HepG2 (cell line): Measurements from ENCODE around the gene JAGN1. TPM values are rescaled to one million over a fixed set of nuclear protein-coding genes. Genes with fewer than 3 reads are reported as not detected.

Source experiments
- FOXP1 ChIP-seq, 2 experiments: fragments of 450-650 bp in 1 of 2; IDR thresholded peaks; 2 replicates each; pipeline ENCODE4 v1.6.1; 2017 to 2018; ENCODE audit warnings: antibody characterized with exemption in 1 of 2
- JUN ChIP-seq: sonication (generic); formaldehyde crosslinking; IDR thresholded peaks from 2 replicates; pipeline ENCODE4 v1.4.0; 2020; ENCODE audit warnings: mild to moderate bottlenecking, missing genetic modification reagents
- KDM3A ChIP-seq: IDR thresholded peaks from 2 replicates; pipeline ENCODE4 v1.6.1; 2018; ENCODE audit warnings: low read depth, missing compliant biosample characterization
- KLF12 ChIP-seq: sonication (generic); formaldehyde crosslinking; IDR thresholded peaks from 2 replicates; pipeline ENCODE4 v1.4.0; 2020; ENCODE audit warnings: missing genetic modification reagents, borderline replicate concordance
- KLF13 ChIP-seq: sonication (generic); formaldehyde crosslinking; IDR thresholded peaks from 2 replicates; pipeline ENCODE4 v1.4.0; 2020; ENCODE audit warnings: mild to moderate bottlenecking, missing genetic modification reagents
- NCOA1 ChIP-seq: sonication (generic); formaldehyde crosslinking; IDR thresholded peaks from 2 replicates; pipeline ENCODE4 v1.9.0; 2021; ENCODE audit warnings: missing genetic modification reagents
- SAFB2 ChIP-seq: sonication (generic); formaldehyde crosslinking; IDR thresholded peaks from 2 replicates; pipeline ENCODE4 v1.5.1; 2020; ENCODE audit warnings: missing genetic modification reagents, low read depth, mild to moderate bottlenecking, borderline replicate concordance
- SIN3B ChIP-seq: fragments of 150-350 bp; IDR thresholded peaks from 2 replicates; pipeline ENCODE4 v1.6.1; 2014; ENCODE audit warnings: low read length
- TCF12 ChIP-seq, 2 experiments: fragments of 450-650 bp in 1 of 2; sonication (generic) in 1 of 2; formaldehyde crosslinking in 1 of 2; IDR thresholded peaks; 2 replicates each; pipeline versions ENCODE4 v1.6.1 to v1.8.0; 2017 to 2022; ENCODE audit warnings: antibody characterized with exemption in 1 of 2, mild to moderate bottlenecking in 1 of 2, missing genetic modification reagents in 1 of 2, moderate library complexity in 1 of 2
- ZNF160 ChIP-seq: sonication (generic); formaldehyde crosslinking; IDR thresholded peaks from 2 replicates; pipeline ENCODE4 v1.8.0; 2022; ENCODE audit warnings: mild to moderate bottlenecking, inconsistent platforms, missing genetic modification reagents
- ZNF282 ChIP-seq: fragments of 450-650 bp; IDR thresholded peaks from 2 replicates; pipeline ENCODE4 v1.6.1; 2018; ENCODE audit not compliant: partially characterized antibody
- ZNF317 ChIP-seq: sonication (generic); formaldehyde crosslinking; IDR thresholded peaks from 2 replicates; pipeline ENCODE4 v1.5.0; 2020; ENCODE audit warnings: mild to moderate bottlenecking, missing genetic modification reagents
- ZNF550 ChIP-seq: sonication (generic); formaldehyde crosslinking; IDR thresholded peaks from 2 replicates; pipeline ENCODE4 v1.4.0; 2020; ENCODE audit warnings: mild to moderate bottlenecking, missing genetic modification reagents, borderline replicate concordance
- polyA plus RNA-seq, 8 experiments: library from polyadenylated mRNA; depleted of rRNA in 3 of 8; stranded (reverse) in 7 of 8; unstranded in 1 of 8; fragments of >200 nt; fragmentation: Illumina TruSeq in 4 of 8; extraction: Trizol in 4 of 8; gene quantifications; 2 replicates each; pipeline versions ENCODE4 v1.2.1 to v1.2.3, GENCODE V29; 2011 to 2016; ENCODE audit warnings: low read depth in 4 of 8, missing spikeins in 1 of 8, mixed read lengths in 1 of 8; ENCODE audit not compliant: insufficient read depth in 1 of 8
- total RNA-seq, 5 experiments: library from RNA; depleted of rRNA; stranded (reverse); fragments of >200 nt; fragmentation: Illumina TruSeq; extraction: Trizol; gene quantifications; 2 replicates each; pipeline ENCODE4 v1.2.3, GENCODE V29; 2016; ENCODE audit warnings: low read depth in 1 of 5
- TF ChIP-seq, protein P1 (sequence below): sonication (generic); formaldehyde crosslinking; IDR thresholded peaks from 2 replicates; pipeline ENCODE4 v1.8.1; 2022; ENCODE audit warnings: mild to moderate bottlenecking, missing genetic modification reagents
- TF ChIP-seq, protein P2 (sequence below): sonication (generic); formaldehyde crosslinking; IDR thresholded peaks from 2 replicates; pipeline ENCODE4 v1.5.0; 2020; ENCODE audit warnings: missing genetic modification reagents, mild to moderate bottlenecking, borderline replicate concordance
- TF ChIP-seq, protein P3 (sequence below): sonication (generic); formaldehyde crosslinking; conservative IDR thresholded peaks from 2 replicates; pipeline ENCODE4 v1.4.0; 2020; ENCODE audit warnings: mild to moderate bottlenecking, missing genetic modification reagents, moderate library complexity
- TF ChIP-seq, protein P4 (sequence below): IDR thresholded peaks from 2 replicates; pipeline ENCODE4 v1.6.1; 2016; ENCODE audit warnings: missing compliant biosample characterization, missing genetic modification reagents, borderline replicate concordance
- TF ChIP-seq, protein P5 (sequence below): sonication (generic); formaldehyde crosslinking; IDR thresholded peaks from 2 replicates; pipeline ENCODE4 v1.9.0; 2021; ENCODE audit warnings: missing genetic modification reagents, borderline replicate concordance

The JAGN1 gene
- total and polyA plus RNA-seq, 2 of the 13 experiments (the other 11 are each of a cell fraction or from before 2014, with no cell fraction given): 49.9 to 50.9 TPM

DNA sequence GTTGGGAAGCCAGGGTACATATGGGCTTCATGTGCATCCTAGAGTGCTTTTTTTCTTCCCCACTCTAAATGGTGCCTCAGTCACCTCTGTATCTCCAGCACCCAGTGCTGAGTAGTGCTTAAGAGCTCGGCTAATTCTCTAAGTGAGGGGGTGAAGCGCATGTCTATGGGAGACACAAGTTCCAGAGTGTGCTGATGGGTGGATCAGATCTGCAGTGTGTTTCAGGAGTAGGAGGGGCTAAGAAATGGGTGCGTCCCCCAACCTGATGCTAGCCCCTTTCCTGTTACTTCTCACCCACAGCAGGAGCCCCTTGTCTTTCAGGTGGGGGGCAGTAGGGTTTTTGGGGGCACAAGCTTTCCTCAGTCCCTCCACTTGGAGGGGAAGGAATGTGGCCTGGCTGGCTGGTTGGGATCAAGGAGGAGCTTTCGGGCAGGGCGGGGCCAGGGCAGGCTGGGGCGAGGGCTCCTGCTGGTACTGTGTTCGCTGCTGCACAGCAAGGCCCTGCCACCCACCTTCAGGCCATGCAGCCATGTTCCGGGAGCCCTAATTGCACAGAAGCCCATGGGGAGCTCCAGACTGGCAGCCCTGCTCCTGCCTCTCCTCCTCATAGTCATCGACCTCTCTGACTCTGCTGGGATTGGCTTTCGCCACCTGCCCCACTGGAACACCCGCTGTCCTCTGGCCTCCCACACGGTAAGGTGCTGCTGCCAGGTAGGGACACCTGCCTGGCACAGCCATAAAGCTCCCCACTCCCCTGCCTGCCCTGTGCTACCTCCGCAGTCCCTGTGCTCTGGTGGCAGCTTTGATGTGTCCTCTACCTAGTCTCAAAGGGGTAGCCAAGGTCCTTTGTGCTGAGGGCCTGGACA is 12.2 kb downstream of the JAGN1 start, which contains the start of gene IL17RE (continued):
- TF ChIP-seq ZNF317 (CRISPR knock-in tag) (peak; percentile 85; the same call in 1 of the 2 replicates), JUN (0 out of 2 replicates have a peak, but pooled peaks have one; percentile 14), ZNF282 (no peak), KLF12 (CRISPR knock-in tag) (0 out of 2 replicates have a peak, but pooled peaks have one; percentile 41), FOXP1 (IDR thresholded peaks at IDR 0.05) (no peak), FOXP1 (CRISPR knock-in tag; IDR thresholded peaks at IDR 0.05) (no peak), KDM3A (CRISPR knock-in tag) (no peak), SIN3B (no peak), ZNF550 (0 out of 2 replicates have a peak, but pooled peaks have one; percentile 8), ZNF160 (0 out of 2 replicates have a peak, but pooled peaks have one; percentile 5), KLF13 (CRISPR knock-in tag) (no peak), TCF12 (IDR thresholded peaks at IDR 0.05) (no peak), TCF12 (CRISPR knock-in tag; IDR thresholded peaks at IDR 0.05) (no peak), NCOA1 (CRISPR knock-in tag) (peak; percentile 75; the same call in 1 of the 2 replicates), SAFB2 (CRISPR knock-in tag) (no peak)
- TF ChIP-seq, protein P1, sequence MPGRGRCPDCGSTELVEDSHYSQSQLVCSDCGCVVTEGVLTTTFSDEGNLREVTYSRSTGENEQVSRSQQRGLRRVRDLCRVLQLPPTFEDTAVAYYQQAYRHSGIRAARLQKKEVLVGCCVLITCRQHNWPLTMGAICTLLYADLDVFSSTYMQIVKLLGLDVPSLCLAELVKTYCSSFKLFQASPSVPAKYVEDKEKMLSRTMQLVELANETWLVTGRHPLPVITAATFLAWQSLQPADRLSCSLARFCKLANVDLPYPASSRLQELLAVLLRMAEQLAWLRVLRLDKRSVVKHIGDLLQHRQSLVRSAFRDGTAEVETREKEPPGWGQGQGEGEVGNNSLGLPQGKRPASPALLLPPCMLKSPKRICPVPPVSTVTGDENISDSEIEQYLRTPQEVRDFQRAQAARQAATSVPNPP (CRISPR knock-in tag): no peak
- TF ChIP-seq, protein P2, sequence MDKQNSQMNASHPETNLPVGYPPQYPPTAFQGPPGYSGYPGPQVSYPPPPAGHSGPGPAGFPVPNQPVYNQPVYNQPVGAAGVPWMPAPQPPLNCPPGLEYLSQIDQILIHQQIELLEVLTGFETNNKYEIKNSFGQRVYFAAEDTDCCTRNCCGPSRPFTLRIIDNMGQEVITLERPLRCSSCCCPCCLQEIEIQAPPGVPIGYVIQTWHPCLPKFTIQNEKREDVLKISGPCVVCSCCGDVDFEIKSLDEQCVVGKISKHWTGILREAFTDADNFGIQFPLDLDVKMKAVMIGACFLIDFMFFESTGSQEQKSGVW (CRISPR knock-in tag): no peak
- TF ChIP-seq, protein P3, sequence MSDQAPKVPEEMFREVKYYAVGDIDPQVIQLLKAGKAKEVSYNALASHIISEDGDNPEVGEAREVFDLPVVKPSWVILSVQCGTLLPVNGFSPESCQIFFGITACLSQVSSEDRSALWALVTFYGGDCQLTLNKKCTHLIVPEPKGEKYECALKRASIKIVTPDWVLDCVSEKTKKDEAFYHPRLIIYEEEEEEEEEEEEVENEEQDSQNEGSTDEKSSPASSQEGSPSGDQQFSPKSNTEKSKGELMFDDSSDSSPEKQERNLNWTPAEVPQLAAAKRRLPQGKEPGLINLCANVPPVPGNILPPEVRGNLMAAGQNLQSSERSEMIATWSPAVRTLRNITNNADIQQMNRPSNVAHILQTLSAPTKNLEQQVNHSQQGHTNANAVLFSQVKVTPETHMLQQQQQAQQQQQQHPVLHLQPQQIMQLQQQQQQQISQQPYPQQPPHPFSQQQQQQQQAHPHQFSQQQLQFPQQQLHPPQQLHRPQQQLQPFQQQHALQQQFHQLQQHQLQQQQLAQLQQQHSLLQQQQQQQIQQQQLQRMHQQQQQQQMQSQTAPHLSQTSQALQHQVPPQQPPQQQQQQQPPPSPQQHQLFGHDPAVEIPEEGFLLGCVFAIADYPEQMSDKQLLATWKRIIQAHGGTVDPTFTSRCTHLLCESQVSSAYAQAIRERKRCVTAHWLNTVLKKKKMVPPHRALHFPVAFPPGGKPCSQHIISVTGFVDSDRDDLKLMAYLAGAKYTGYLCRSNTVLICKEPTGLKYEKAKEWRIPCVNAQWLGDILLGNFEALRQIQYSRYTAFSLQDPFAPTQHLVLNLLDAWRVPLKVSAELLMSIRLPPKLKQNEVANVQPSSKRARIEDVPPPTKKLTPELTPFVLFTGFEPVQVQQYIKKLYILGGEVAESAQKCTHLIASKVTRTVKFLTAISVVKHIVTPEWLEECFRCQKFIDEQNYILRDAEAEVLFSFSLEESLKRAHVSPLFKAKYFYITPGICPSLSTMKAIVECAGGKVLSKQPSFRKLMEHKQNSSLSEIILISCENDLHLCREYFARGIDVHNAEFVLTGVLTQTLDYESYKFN: 0 out of 2 replicates have a peak, but pooled peaks have one; percentile 4
- TF ChIP-seq, protein P4, sequence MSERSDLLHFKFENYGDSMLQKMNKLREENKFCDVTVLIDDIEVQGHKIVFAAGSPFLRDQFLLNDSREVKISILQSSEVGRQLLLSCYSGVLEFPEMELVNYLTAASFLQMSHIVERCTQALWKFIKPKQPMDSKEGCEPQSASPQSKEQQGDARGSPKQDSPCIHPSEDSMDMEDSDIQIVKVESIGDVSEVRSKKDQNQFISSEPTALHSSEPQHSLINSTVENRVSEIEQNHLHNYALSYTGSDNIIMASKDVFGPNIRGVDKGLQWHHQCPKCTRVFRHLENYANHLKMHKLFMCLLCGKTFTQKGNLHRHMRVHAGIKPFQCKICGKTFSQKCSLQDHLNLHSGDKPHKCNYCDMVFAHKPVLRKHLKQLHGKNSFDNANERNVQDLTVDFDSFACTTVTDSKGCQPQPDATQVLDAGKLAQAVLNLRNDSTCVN (CRISPR knock-in tag): no peak; the same call in 1 of the 2 replicates
- TF ChIP-seq, protein P5, sequence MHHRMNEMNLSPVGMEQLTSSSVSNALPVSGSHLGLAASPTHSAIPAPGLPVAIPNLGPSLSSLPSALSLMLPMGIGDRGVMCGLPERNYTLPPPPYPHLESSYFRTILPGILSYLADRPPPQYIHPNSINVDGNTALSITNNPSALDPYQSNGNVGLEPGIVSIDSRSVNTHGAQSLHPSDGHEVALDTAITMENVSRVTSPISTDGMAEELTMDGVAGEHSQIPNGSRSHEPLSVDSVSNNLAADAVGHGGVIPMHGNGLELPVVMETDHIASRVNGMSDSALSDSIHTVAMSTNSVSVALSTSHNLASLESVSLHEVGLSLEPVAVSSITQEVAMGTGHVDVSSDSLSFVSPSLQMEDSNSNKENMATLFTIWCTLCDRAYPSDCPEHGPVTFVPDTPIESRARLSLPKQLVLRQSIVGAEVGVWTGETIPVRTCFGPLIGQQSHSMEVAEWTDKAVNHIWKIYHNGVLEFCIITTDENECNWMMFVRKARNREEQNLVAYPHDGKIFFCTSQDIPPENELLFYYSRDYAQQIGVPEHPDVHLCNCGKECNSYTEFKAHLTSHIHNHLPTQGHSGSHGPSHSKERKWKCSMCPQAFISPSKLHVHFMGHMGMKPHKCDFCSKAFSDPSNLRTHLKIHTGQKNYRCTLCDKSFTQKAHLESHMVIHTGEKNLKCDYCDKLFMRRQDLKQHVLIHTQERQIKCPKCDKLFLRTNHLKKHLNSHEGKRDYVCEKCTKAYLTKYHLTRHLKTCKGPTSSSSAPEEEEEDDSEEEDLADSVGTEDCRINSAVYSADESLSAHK (CRISPR knock-in tag): no peak
